H9 (cell line): Measurements from ENCODE around the gene KIAA0930. TPM values are rescaled to one million over a fixed set of nuclear protein-coding genes. Genes with fewer than 3 reads are reported as not detected.

Experiments
- DNase-seq: peaks from one replicate; pipeline ENCODE4 v3.0.0-alpha.2; 2017
- H2AFZ ChIP-seq: one replicate; pipeline ENCODE4 v1.6.1; 2013; ENCODE audit warnings: mild to moderate bottlenecking, low read length, control low read depth, moderate library complexity
- H2AK5ac ChIP-seq: 2 replicates; pipeline ENCODE4 v1.6.1; 2013; ENCODE audit warnings: low read length, control low read depth, mixed read lengths; ENCODE audit not compliant: insufficient read length
- H2BK120ac ChIP-seq: one replicate; pipeline ENCODE4 v1.6.1; 2013; ENCODE audit warnings: low read depth, mild to moderate bottlenecking, low read length, control low read depth, inconsistent platforms; ENCODE audit not compliant: poor library complexity, severe bottlenecking
- H2BK12ac ChIP-seq: 2 replicates; pipeline ENCODE4 v1.6.1; 2013; ENCODE audit warnings: low read length, control low read depth, mixed read lengths, low read depth; ENCODE audit not compliant: insufficient read length
- H2BK15ac ChIP-seq: 2 replicates; pipeline ENCODE4 v1.6.1; 2013; ENCODE audit warnings: low read depth, low read length, control low read depth
- H2BK20ac ChIP-seq: one replicate; pipeline ENCODE4 v1.6.1; 2013; ENCODE audit warnings: low read depth, mild to moderate bottlenecking, low read length, control low read depth, inconsistent platforms; ENCODE audit not compliant: poor library complexity, severe bottlenecking
- H2BK5ac ChIP-seq: 2 replicates; pipeline ENCODE4 v1.6.1; 2013; ENCODE audit warnings: low read length, control low read depth, mixed read lengths; ENCODE audit not compliant: insufficient read length
- H3K14ac ChIP-seq: 2 replicates; pipeline ENCODE4 v1.6.1; 2013; ENCODE audit warnings: low read length, control low read depth; ENCODE audit not compliant: insufficient read depth
- H3K18ac ChIP-seq: 2 replicates; pipeline ENCODE4 v1.6.1; 2013; ENCODE audit warnings: low read depth, mild to moderate bottlenecking, mixed read lengths, low read length, control low read depth; ENCODE audit not compliant: insufficient read length
- H3K23ac ChIP-seq: 2 replicates; pipeline ENCODE4 v1.6.1; 2013; ENCODE audit warnings: low read length, control low read depth, mixed read lengths, low read depth; ENCODE audit not compliant: insufficient read length
- H3K23me2 ChIP-seq: 2 replicates; pipeline ENCODE4 v1.6.1; 2013; ENCODE audit warnings: low read depth, mild to moderate bottlenecking, mixed read lengths, low read length, control low read depth; ENCODE audit not compliant: insufficient read length, poor library complexity, severe bottlenecking
- H3K27ac ChIP-seq: 2 replicates; pipeline ENCODE4 v1.5.1; 2013; ENCODE audit warnings: low read length, control low read depth, mixed read lengths, low read depth; ENCODE audit not compliant: insufficient read length
- H3K27me3 ChIP-seq: 2 replicates; pipeline ENCODE4 v1.6.1; 2013; ENCODE audit warnings: low read length, control low read depth, inconsistent platforms; ENCODE audit not compliant: insufficient read depth
- H3K4ac ChIP-seq: 2 replicates; pipeline ENCODE4 v1.6.1; 2013; ENCODE audit warnings: low read depth, mild to moderate bottlenecking, control low read depth, inconsistent platforms, low read length, moderate library complexity
- H3K4me1 ChIP-seq: 2 replicates; pipeline ENCODE4 v1.6.1; 2013; ENCODE audit warnings: low read length, control low read depth, inconsistent platforms; ENCODE audit not compliant: insufficient read depth
- H3K4me2 ChIP-seq: 2 replicates; pipeline ENCODE4 v1.6.1; 2013; ENCODE audit warnings: low read length, control low read depth, mixed read lengths; ENCODE audit not compliant: insufficient read length, insufficient read depth
- H3K56ac ChIP-seq: 2 replicates; pipeline ENCODE4 v1.6.1; 2013; ENCODE audit warnings: low read depth, mild to moderate bottlenecking, mixed read lengths, low read length, control low read depth; ENCODE audit not compliant: insufficient read length
- H3K79me1 ChIP-seq: 2 replicates; pipeline ENCODE4 v1.6.1; 2013; ENCODE audit warnings: low read depth, mild to moderate bottlenecking, moderate library complexity, low read length, control low read depth, inconsistent platforms; ENCODE audit not compliant: insufficient read depth, poor library complexity, severe bottlenecking
- H3K79me2 ChIP-seq: 2 replicates; pipeline ENCODE4 v1.6.1; 2013; ENCODE audit warnings: low read length, control low read depth, inconsistent platforms; ENCODE audit not compliant: insufficient read depth
- H3K9ac ChIP-seq: 2 replicates; pipeline ENCODE4 v1.6.1; 2013; ENCODE audit warnings: low read length, control low read depth, mixed read lengths; ENCODE audit not compliant: insufficient read length; ENCODE audit errors: extremely low read depth
- H3K9me3 ChIP-seq: one replicate; pipeline ENCODE4 v1.6.1; 2013; ENCODE audit warnings: low read depth, low read length, inconsistent platforms; ENCODE audit not compliant: control insufficient read depth
- H3T11ph ChIP-seq: one replicate; pipeline ENCODE4 v1.6.1; 2013; ENCODE audit warnings: mild to moderate bottlenecking, low read length, control low read depth, inconsistent platforms
- H4K20me1 ChIP-seq: one replicate; pipeline ENCODE4 v1.6.1; 2013; ENCODE audit not compliant: control insufficient read depth, insufficient read length, insufficient read depth
- H4K5ac ChIP-seq: 2 replicates; pipeline ENCODE4 v1.6.1; 2013; ENCODE audit warnings: low read depth, mild to moderate bottlenecking, mixed read lengths, low read length, control low read depth; ENCODE audit not compliant: insufficient read length
- H4K8ac ChIP-seq: replicated peaks from 2 replicates; pipeline ENCODE4 v1.6.1; 2013; ENCODE audit warnings: low read length, control low read depth, mixed read lengths, low read depth; ENCODE audit not compliant: insufficient read length
- H4K91ac ChIP-seq: 2 replicates; pipeline ENCODE4 v1.6.1; 2013; ENCODE audit warnings: low read depth, mild to moderate bottlenecking, moderate library complexity, mixed read lengths, low read length, control low read depth; ENCODE audit not compliant: insufficient read length
- H3K27ac Mint-ChIP-seq, 3 experiments: 2 replicates in 2 of 3; 3 replicates in 1 of 3; pipeline ENCODE4 v1.8.0; 2020 to 2021; ENCODE audit warnings: mixed read lengths in 3 of 3, mild to moderate bottlenecking in 1 of 3, moderate library complexity in 1 of 3
- H3K27me3 Mint-ChIP-seq: 2 replicates; pipeline ENCODE4 v1.8.0; 2021; ENCODE audit warnings: low read depth, mild to moderate bottlenecking, moderate library complexity, mixed read lengths
- H3K36me3 Mint-ChIP-seq, 3 experiments: 2 replicates in 2 of 3; 3 replicates in 1 of 3; pipeline ENCODE4 v1.8.0; 2020 to 2021; ENCODE audit warnings: low read depth in 3 of 3, mixed read lengths in 3 of 3; ENCODE audit not compliant: insufficient read depth in 1 of 3
- H3K4me1 Mint-ChIP-seq, 2 experiments: 2 replicates each; pipeline ENCODE4 v1.8.0; 2020; ENCODE audit warnings: mixed read lengths in 2 of 2
- H3K4me3 Mint-ChIP-seq, 2 experiments: 2 replicates in 1 of 2; 3 replicates in 1 of 2; pipeline ENCODE4 v1.8.0; 2020 to 2021; ENCODE audit warnings: mild to moderate bottlenecking in 2 of 2, mixed read lengths in 2 of 2, moderate library complexity in 1 of 2
- H3K9me3 Mint-ChIP-seq, 2 experiments: 2 replicates in 1 of 2; 3 replicates in 1 of 2; pipeline ENCODE4 v1.8.0; 2020; ENCODE audit warnings: mild to moderate bottlenecking in 2 of 2, mixed read lengths in 2 of 2, moderate library complexity in 1 of 2
- WGBS: extraction: QIAGEN DNeasy Blood & Tissue Kit; methylation state at CpG from one replicate; pipeline ENCODE4 v1.1.7; 2013; ENCODE audit warnings: missing lambda C conversion rate, low lambda C conversion rate, mixed read lengths; ENCODE audit not compliant: insufficient read length; ENCODE audit errors: extremely low coverage; 5-methylcytosine and 5-hydroxymethylcytosine counted together
- total RNA-seq: library from RNA; stranded (reverse); gene quantifications from 2 replicates; pipeline ENCODE4 v1.2.1, GENCODE V29; 2021
- TF ChIP-seq, protein P1 (sequence below): fragments of 200-600 bp; sonication (generic); conservative IDR thresholded peaks from 3 replicates; pipeline ENCODE4 v1.8.0; 2021; ENCODE audit warnings: antibody characterized with exemption, mild to moderate bottlenecking

KIAA0930 gene
- total RNA-seq, 1 experiment from 2014 or later, result 46.2 TPM

- no peak overlapping the region for H3T11ph ChIP-seq
- no peak overlapping the region for H3K4me2 ChIP-seq
- no peaks in the 10 kb centered on the region for H3K27me3 ChIP-seq
- H2BK5ac ChIP-seq, result no peak overlapping the region
- Mint-ChIP-seq H3K36me3 (peaks cover 4 to 21% (median 17%) of the 10 kb centered on the region in 3 experiments; a peak in 6 of 7 replicates), H3K4me3 (no peak overlapping the region), H3K9me3 (no peaks in the 10 kb centered on the region), H3K4me1 (peaks cover 14 to 28% of the 10 kb centered on the region in 2 experiments), H3K27me3 (no peaks in the 10 kb centered on the region; the same call in 1 of the 2 replicates), H3K27ac (peak overlapping the region in 1 of 3 experiments; percentile 80; a peak in 1 of 7 replicates)
- no peak overlapping the region for H3K23ac ChIP-seq
- no peak overlapping the region for H3K9ac ChIP-seq
- no peaks in the 10 kb centered on the region for H3K9me3 ChIP-seq
- H2AFZ ChIP-seq, result no peak overlapping the region
- peaks cover 4% of the 10 kb centered on the region for H4K20me1 ChIP-seq
- no peak overlapping the region for H3K27ac ChIP-seq
- no peak overlapping the region for H2BK120ac ChIP-seq
- no peak overlapping the region for H3K18ac ChIP-seq
- no CpG with 5 or more reads among the region's 13 CpGs for WGBS
- no peaks in the 10 kb centered on the region for H3K79me2 ChIP-seq
- no peaks in the 10 kb centered on the region for H3K4me1 ChIP-seq
- H2BK15ac ChIP-seq, result no peak overlapping the region
- no peaks in the 10 kb centered on the region for H3K79me1 ChIP-seq
- H3K56ac ChIP-seq, result no peak overlapping the region
- H4K5ac ChIP-seq, result no peak overlapping the region
- H3K23me2 ChIP-seq, result no peaks in the 10 kb centered on the region
- no peak overlapping the region for H2AK5ac ChIP-seq
- no peak overlapping the region for H3K4ac ChIP-seq
- H3K14ac ChIP-seq, result no peak overlapping the region; the same call in 1 of the 2 replicates
- H2BK12ac ChIP-seq, result no peak overlapping the region
- H2BK20ac ChIP-seq, result no peak overlapping the region
- TF ChIP-seq, protein P1, sequence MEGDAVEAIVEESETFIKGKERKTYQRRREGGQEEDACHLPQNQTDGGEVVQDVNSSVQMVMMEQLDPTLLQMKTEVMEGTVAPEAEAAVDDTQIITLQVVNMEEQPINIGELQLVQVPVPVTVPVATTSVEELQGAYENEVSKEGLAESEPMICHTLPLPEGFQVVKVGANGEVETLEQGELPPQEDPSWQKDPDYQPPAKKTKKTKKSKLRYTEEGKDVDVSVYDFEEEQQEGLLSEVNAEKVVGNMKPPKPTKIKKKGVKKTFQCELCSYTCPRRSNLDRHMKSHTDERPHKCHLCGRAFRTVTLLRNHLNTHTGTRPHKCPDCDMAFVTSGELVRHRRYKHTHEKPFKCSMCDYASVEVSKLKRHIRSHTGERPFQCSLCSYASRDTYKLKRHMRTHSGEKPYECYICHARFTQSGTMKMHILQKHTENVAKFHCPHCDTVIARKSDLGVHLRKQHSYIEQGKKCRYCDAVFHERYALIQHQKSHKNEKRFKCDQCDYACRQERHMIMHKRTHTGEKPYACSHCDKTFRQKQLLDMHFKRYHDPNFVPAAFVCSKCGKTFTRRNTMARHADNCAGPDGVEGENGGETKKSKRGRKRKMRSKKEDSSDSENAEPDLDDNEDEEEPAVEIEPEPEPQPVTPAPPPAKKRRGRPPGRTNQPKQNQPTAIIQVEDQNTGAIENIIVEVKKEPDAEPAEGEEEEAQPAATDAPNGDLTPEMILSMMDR, result no peak
- no peak overlapping the region for H4K91ac ChIP-seq
- peak; percentile 23 for DNase-seq
- H4K8ac ChIP-seq, result no peak overlapping the region
Measured at GRCh38 chr22:45204241-45204640, 36.5 kb downstream of the KIAA0930 start.
